Psoas muscle (tissue), 8 donors: ENCODE measurements around the gene TSHZ2. TPM values are rescaled to one million over a fixed set of nuclear protein-coding genes. Genes with fewer than 3 reads are reported as not detected.

Source experiments
- ATAC-seq, 4 donors: fragments of 200-7000 bp; cut with Tn5 transposase; one replicate each; pipeline ENCODE4 v1.9.1; 2020; ENCODE audit warnings: moderate library complexity in 3 of 4, mild to moderate bottlenecking in 2 of 4
- DNase-seq, 2 donors: peaks; one replicate each; pipeline ENCODE4 v3.0.0-alpha.2; 2020
- H3K27ac ChIP-seq: fragments of 200-600 bp; one replicate; pipeline ENCODE4 v1.8.0; 2022
- H3K27me3 ChIP-seq, 3 donors: fragments of 200-600 bp in 1 of 3; one replicate each; pipeline versions ENCODE4 v1.6.1 to v1.8.0; 2013 to 2022; ENCODE audit warnings: low read length in 2 of 3, mild to moderate bottlenecking in 2 of 3, moderate library complexity in 1 of 3; ENCODE audit not compliant: insufficient read depth in 3 of 3
- H3K36me3 ChIP-seq, 2 donors: fragments of 200-600 bp in 1 of 2; one replicate each; pipeline versions ENCODE4 v1.6.1 to v1.8.0; 2013 to 2022; ENCODE audit warnings: low read depth in 1 of 2, mild to moderate bottlenecking in 1 of 2, moderate library complexity in 1 of 2; ENCODE audit not compliant: insufficient read depth in 1 of 2
- H3K4me1 ChIP-seq: fragments of 200-600 bp; one replicate; pipeline ENCODE4 v1.8.0; 2022
- H3K4me3 ChIP-seq: fragments of 200-600 bp; one replicate; pipeline ENCODE4 v1.8.0; 2022; ENCODE audit warnings: mild to moderate bottlenecking
- H3K9me3 ChIP-seq: fragments of 200-600 bp; one replicate; pipeline ENCODE4 v1.8.0; 2022
- CTCF ChIP-seq: fragments of 200-600 bp; IDR thresholded peaks from one replicate; pipeline ENCODE4 v1.8.0; 2022; ENCODE audit warnings: antibody characterized with exemption
- WGBS, 3 donors: extraction: QIAGEN DNeasy Blood & Tissue Kit; methylation state at CpG; one replicate each; pipeline versions ENCODE4 v1.1.6 to v1.1.7; 2013; 5-methylcytosine and 5-hydroxymethylcytosine counted together
- intact Hi-C, 2 donors: fragments of 100-400 bp; cut with DNase I; formaldehyde crosslinking; loops; one replicate each; pipeline versions ENCODE4 v1.11.0 to v1.14.2; 2022
- polyA plus RNA-seq, 3 donors: library from polyadenylated mRNA; stranded (reverse); fragments of 200-250 nt; gene quantifications; one replicate each; pipeline ENCODE4 v1.2.3, GENCODE V29; 2013
- total RNA-seq, 4 donors: library from RNA; stranded (reverse); fragmentation: NEBNext Ultra II Directional in 2 of 4; extraction: Animal tissue kit (Norgen Biotek cat#: 25700) in 2 of 4; gene quantifications; one replicate each; pipeline versions ENCODE4 v1.2.1 to v1.2.4, GENCODE V29; 2021 to 2023
- donor health status: healthy with polysubstance abuse.
- donor health status: DM: no; HTN: no; CAD: no; lungs with moderate emphysema.
- donor health status: Bipolar disorder and iron deficiency.
- donor health status: healthy.
- donor health status: DM: yes; HTN: yes; CAD: no.
- donor health status: DM: no; HTN: no; CAD: no.
- donor health status: DM: no; HTN: no; CAD: no.
- donor health status: DM: yes; HTN: yes; CAD: no.

Gene TSHZ2
- total and polyA plus RNA-seq, 7 donors, result 0.39 to 7.5 (median 1.9) TPM

DNA sequence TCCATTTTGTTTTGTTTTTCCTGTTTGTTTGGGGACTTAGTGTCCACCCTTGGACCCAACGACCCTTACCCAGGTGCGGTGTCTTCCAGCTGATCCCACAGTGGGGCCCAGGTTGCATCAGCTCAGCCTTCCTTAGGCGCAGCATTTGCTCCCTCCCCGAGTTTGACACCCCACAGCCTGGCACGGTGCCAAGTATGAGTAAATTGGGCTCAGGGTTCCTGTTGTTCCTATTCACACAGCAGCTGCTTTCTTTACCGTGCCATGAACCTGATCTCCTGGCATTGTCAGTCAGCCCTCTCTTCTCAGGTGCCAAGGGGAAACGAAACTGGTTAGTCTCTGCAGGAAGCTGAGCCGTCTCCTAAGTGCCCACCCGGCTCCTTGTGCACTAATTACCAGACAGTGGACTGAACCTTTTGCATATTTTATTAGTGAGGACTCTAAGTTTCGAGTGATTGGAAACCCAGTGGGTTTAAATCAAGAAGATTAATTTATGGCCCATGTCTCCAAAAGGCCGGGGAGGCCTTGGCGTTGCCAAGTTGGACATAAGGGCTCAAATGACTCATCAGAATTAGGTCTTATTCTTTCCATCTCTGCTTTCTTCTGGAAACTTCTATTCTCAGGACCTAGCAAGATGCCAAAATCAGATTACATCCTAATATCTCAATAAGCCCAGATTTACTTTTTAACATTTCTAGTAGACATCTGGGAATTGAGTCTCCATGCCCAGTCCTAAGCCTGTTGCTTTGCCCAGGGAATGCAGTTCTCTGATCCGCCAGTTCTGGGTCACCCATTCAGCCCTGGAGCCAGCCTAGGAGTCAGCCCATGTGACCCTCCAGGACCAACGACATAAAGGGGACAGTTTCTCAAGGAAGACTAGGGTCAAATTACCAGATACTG, 68.8 kb downstream of the TSHZ2 start:
- Histone ChIP-seq H3K27ac (no peak overlapping the region), H3K27me3 (no peaks in the 10 kb centered on the region), H3K4me1 (no peaks in the 10 kb centered on the region), H3K4me3 (no peak overlapping the region), H3K36me3 (no peaks in the 10 kb centered on the region), H3K9me3 (no peaks in the 10 kb centered on the region)
- peak; percentile 58 to 72 for DNase-seq
- TF ChIP-seq CTCF, result no peak
- 18 to 28% (median 19%) methylated on average over 14 of the region's 14 CpGs for WGBS, 3 donors
- intact Hi-C loops, result no loop called here
- peak; percentile 25 to 72 (median 56) for ATAC-seq

- Histone ChIP-seq H3K4me1 (no peaks in the 10 kb centered on the region), H3K9me3 (no peaks in the 10 kb centered on the region), H3K36me3 (no peaks in the 10 kb centered on the region), H3K4me3 (no peak overlapping the region), H3K27ac (no peak overlapping the region), H3K27me3 (no peaks in the 10 kb centered on the region)
- DNase-seq (no peak), ATAC-seq (no peak)
- 67 to 68% (median 68%) methylated on average over 3 of the region's 3 CpGs for WGBS, 3 donors
- intact Hi-C loops, result no loop called here
- TF ChIP-seq CTCF, result no peak
These were observed 70.4 kb downstream of the TSHZ2 start for GRCh38 chr20:53042521-53042920.

DNA sequence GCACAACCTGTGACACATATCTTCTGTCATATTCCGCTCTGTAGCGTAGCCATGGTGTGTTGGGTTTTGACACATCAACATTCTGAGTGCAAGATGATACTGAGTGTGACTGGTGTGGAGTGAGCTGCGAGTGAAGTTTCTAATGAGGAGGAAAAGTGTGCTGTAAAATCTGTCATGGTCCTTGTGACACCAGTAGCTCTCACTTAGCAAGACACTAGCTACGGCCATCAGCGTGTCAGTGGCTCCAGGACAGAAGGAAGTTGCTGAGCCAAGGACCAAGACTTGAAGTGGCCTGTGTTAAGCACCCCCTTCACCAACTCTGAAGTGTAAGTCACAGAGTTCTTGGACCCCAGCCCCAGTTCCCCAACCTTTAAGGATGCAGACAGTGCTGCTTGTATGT, 72.1 kb downstream of the TSHZ2 start:
- Histone ChIP-seq H3K9me3 (no peaks in the 10 kb centered on the region), H3K4me1 (no peaks in the 10 kb centered on the region), H3K27me3 (no peaks in the 10 kb centered on the region), H3K27ac (no peak overlapping the region), H3K36me3 (no peaks in the 10 kb centered on the region), H3K4me3 (no peak overlapping the region)
- intact Hi-C loops, result no loop called here
- no peak for ATAC-seq
- TF ChIP-seq CTCF, result no peak
- DNase-seq, result no peak
- WGBS, 3 donors, result 67 to 84% (median 74%) methylated on average over 5 of the region's 5 CpGs

- TF ChIP-seq CTCF, result no peak
- Histone ChIP-seq H3K4me1 (no peaks in the 10 kb centered on the region), H3K4me3 (no peak overlapping the region), H3K9me3 (no peaks in the 10 kb centered on the region), H3K27ac (no peak overlapping the region), H3K27me3 (no peaks in the 10 kb centered on the region), H3K36me3 (no peaks in the 10 kb centered on the region)
- 80 to 83% (median 83%) methylated on average over 7 of the region's 7 CpGs for WGBS, 3 donors
- no peak for ATAC-seq
- DNase-seq, result no peak
- intact Hi-C loops, result no loop called here
These were observed 73.8 kb downstream of the TSHZ2 start for GRCh38 chr20:53045941-53046340.
